GM12878 (cell line): ENCODE measurements around the gene SHROOM1. TPM values are rescaled to one million over a fixed set of nuclear protein-coding genes. Genes with fewer than 3 reads are reported as not detected.

ENCODE experiments used
- ATAC-seq: fragments of 200-7000 bp; cut with Tn5 transposase; 3 replicates; pipeline ENCODE4 v1.9.1; 2020; ENCODE audit warnings: mild to moderate bottlenecking, moderate library complexity
- BruUV-seq: library from RNA; stranded (reverse); fragments of 400-500 nt; replicated peaks from 2 replicates; lab custom pipeline; 2021; lab: Mats Ljungman, UMichigan
- CTCF ChIA-PET: fragments of 300-600 bp; sonication (Branson Sonifier 250); formaldehyde crosslinking; extraction: SDS; loops from one replicate; lab custom pipeline; 2021; ENCODE audit warnings: inconsistent platforms; lab: Yijun Ruan, JAX
- POLR2A ChIA-PET: fragments of 350-600 bp; formaldehyde crosslinking; extraction: SDS; loops from one replicate; lab custom pipeline; 2021; ENCODE audit warnings: inconsistent platforms; lab: Charles Lee
- RAD21 ChIA-PET: fragments of 300-600 bp; sonication (Branson Sonifier 250); formaldehyde crosslinking; loops from one replicate; lab custom pipeline; 2023; ENCODE audit warnings: antibody characterized with exemption; ENCODE audit not compliant: unreplicated experiment; lab: Charles Lee
- SMC1A ChIA-PET: fragments of 300-600 bp; sonication (Branson Sonifier 250); formaldehyde crosslinking; loops from one replicate; lab custom pipeline; 2023; ENCODE audit not compliant: unreplicated experiment, uncharacterized antibody; lab: Charles Lee
- DNase-seq: peaks from one replicate; pipeline ENCODE4 v3.0.0-alpha.2; 2011; ENCODE audit warnings: low read depth, low spot score
- FAIRE-seq: peaks from 3 replicates; lab custom pipeline; 2011; peaks lifted over from hg19 to GRCh38; lab: Jason Lieb, UNC
- H2AFZ ChIP-seq: 2 replicates; pipeline ENCODE4 v1.6.0; 2011; ENCODE audit warnings: low read depth, low read length, control low read depth; ENCODE audit not compliant: control insufficient read depth
- H3K27ac ChIP-seq: 2 replicates; pipeline ENCODE4 v1.5.1; 2011; ENCODE audit warnings: control low read depth; ENCODE audit not compliant: control insufficient read depth, insufficient read depth
- H3K27me3 ChIP-seq, 2 experiments: replicated peaks in 1 of 2; 2 replicates each; pipeline versions ENCODE4 v1.6.0 to v1.6.1; 2011; ENCODE audit warnings: low read length in 1 of 2; ENCODE audit not compliant: control insufficient read depth in 2 of 2, insufficient read depth in 2 of 2
- H3K36me3 ChIP-seq, 2 experiments: 2 replicates each; pipeline ENCODE4 v1.5.1; 2011; ENCODE audit warnings: low read length in 1 of 2; ENCODE audit not compliant: control insufficient read depth in 2 of 2, insufficient read depth in 2 of 2
- H3K4me1 ChIP-seq: 2 replicates; pipeline ENCODE4 v1.6.1; 2011; ENCODE audit warnings: mild to moderate bottlenecking, low read length, moderate library complexity, mixed read lengths; ENCODE audit not compliant: control insufficient read depth, insufficient read depth
- H3K4me2 ChIP-seq: 2 replicates; pipeline ENCODE4 v1.6.0; 2011; ENCODE audit warnings: control low read depth; ENCODE audit not compliant: control insufficient read depth, insufficient read depth
- H3K4me3 ChIP-seq: fragments of 200-600 bp; sonication (generic); 2 replicates; pipeline ENCODE4 v1.5.1; 2016
- H3K79me2 ChIP-seq: 2 replicates; pipeline ENCODE4 v1.6.0; 2011; ENCODE audit warnings: low read length; ENCODE audit not compliant: control insufficient read depth, insufficient read depth
- H3K9ac ChIP-seq: 2 replicates; pipeline ENCODE4 v1.8.0; 2011; ENCODE audit warnings: low read length, control low read depth, mixed read lengths; ENCODE audit not compliant: control insufficient read depth, insufficient read depth
- H3K9me3 ChIP-seq: replicated peaks from 3 replicates; pipeline ENCODE4 v1.5.1; 2011; ENCODE audit warnings: mild to moderate bottlenecking, low read length; ENCODE audit not compliant: control insufficient read depth, insufficient read depth
- H4K20me1 ChIP-seq: 2 replicates; pipeline ENCODE4 v1.6.0; 2011; ENCODE audit not compliant: control insufficient read depth, insufficient read depth
- ZNF24 ChIP-seq: fragments of 450-650 bp; IDR thresholded peaks from 2 replicates; pipeline ENCODE4 v1.6.1; 2017; ENCODE audit warnings: antibody characterized with exemption, mild to moderate bottlenecking
- ZNF687 ChIP-seq: fragments of 450-650 bp; IDR thresholded peaks from 2 replicates; pipeline ENCODE4 v1.6.1; 2017; ENCODE audit warnings: mild to moderate bottlenecking, moderate library complexity
- WGBS: methylation state at CpG from one replicate; pipeline ENCODE4 v1.1.6; 2016; ENCODE audit warnings: low lambda C conversion rate; ENCODE audit not compliant: insufficient replicate concordance, insufficient coverage; ENCODE audit errors: missing lambda C conversion rate; 5-methylcytosine and 5-hydroxymethylcytosine counted together
- in situ Hi-C: fragments of 300-500 bp; cut with MboI; formaldehyde crosslinking; loops from 9 replicates; pipeline ENCODE4 v1.14.3; 2018; ENCODE audit warnings: mixed read lengths
- intact Hi-C: fragments of 100-400 bp; cut with micrococcal nuclease; formaldehyde crosslinking; loops from one replicate; pipeline ENCODE4 v1.14.2; 2022; ENCODE audit not compliant: unreplicated experiment
- polyA plus RNA-seq, 11 experiments: library from polyadenylated mRNA; depleted of rRNA in 4 of 11; unstranded in 6 of 11; stranded (reverse) in 5 of 11; fragments of >200 nt; fragmentation: Nextera tagmentation in 4 of 11; fragmentation: Illumina TruSeq in 1 of 11; extraction: Ambion mirVana in 4 of 11; extraction: Trizol in 1 of 11; gene quantifications; 1 replicate in 1 of 11; 2 replicates in 10 of 11; pipeline versions ENCODE4 v1.2.1 to v1.2.3, GENCODE V29; 2011 to 2016; ENCODE audit warnings: inconsistent platforms in 2 of 11, missing spikeins in 2 of 11, low read depth in 1 of 11
- total RNA-seq, 4 experiments: library from RNA; depleted of rRNA in 3 of 4; stranded (reverse); fragments of >200 nt in 3 of 4; fragmentation: Illumina TruSeq in 1 of 4; extraction: Trizol in 1 of 4; gene quantifications; 2 replicates each; pipeline versions ENCODE4 v1.2.1 to v1.2.3, GENCODE V29; 2013 to 2021

The SHROOM1 gene
- total and polyA plus RNA-seq, 10 of the 15 experiments (the other 5 are each of a cell fraction or from before 2014, with no cell fraction given): 0.05 to 3.9 (median 1.3) TPM

GRCh38 chr5:132819468-132819867 is 11.0 kb downstream of the SHROOM1 start:
- SMC1A ChIA-PET: interaction anchor here (0.7 to 10.9 kb wide), 40 partner anchors 9 to 581 kb away, joined by 3 to 129 read pairs (median 6); partner anchors contain the start of genes CCNI2, GDF9 and UQCRQ
- BruUV-seq: no TSS peak
- Histone ChIP-seq H3K79me2 (no peaks in the 10 kb centered on the region), H3K9ac (no peak overlapping the region; the same call in 1 of the 2 replicates), H3K4me3 (no peak overlapping the region), H3K4me1 (no peaks in the 10 kb centered on the region; the same call in 1 of the 2 replicates), H3K27ac (no peak overlapping the region), H3K27me3 (no peaks in the 10 kb centered on the region; a peak in 2 of 4 replicates), H3K36me3 (no peaks in the 10 kb centered on the region), H3K4me2 (no peak overlapping the region; the same call in 1 of the 2 replicates), H3K9me3 (no peaks in the 10 kb centered on the region), H2AFZ (peak overlapping the region; percentile 15; the same call in 1 of the 2 replicates), H4K20me1 (no peaks in the 10 kb centered on the region)
- ATAC-seq (peak; percentile 43), FAIRE-seq (no peak), DNase-seq (no peak)
- intact Hi-C loops: no loop called here
- TF ChIP-seq ZNF24 (no peak), ZNF687 (0 out of 2 replicates have a peak, but pooled peaks have one; percentile 20)
- RAD21 ChIA-PET: interaction anchor here (0.8 to 7.7 kb wide), 43 partner anchors 9 to 551 kb away, joined by 3 to 106 read pairs (median 6); partner anchors contain the start of genes CCNI2, GDF9, IL13 and IL4
- 64% methylated on average over 24 of the region's 26 CpGs for WGBS
- in situ Hi-C loops: loop anchor here (5.0 kb wide), 1 partner anchor 432 kb away; no protein-coding TSS in a partner anchor
- POLR2A ChIA-PET: interaction anchor here (0.7 to 6.2 kb wide), 6 partner anchors 9 to 135 kb away, joined by 3 to 41 read pairs (median 8); partner anchors contain the start of gene CCNI2
- CTCF ChIA-PET: interaction anchor here (0.6 to 7.7 kb wide), 66 partner anchors 9 to 475 kb away, joined by 3 to 159 read pairs (median 6); partner anchors contain the start of genes CCNI2, IL13, IRF1 and KIF3A
